Suprapubic skin (tissue), 4 donors: ENCODE data around the gene MKLN1. TPM values are rescaled to one million over a fixed set of nuclear protein-coding genes. Genes with fewer than 3 reads are reported as not detected.

Source experiments
- DNase-seq, 2 donors: peaks; one replicate each; pipeline ENCODE4 v3.0.0-alpha.2; 2019; ENCODE audit warnings: low spot score in 2 of 2
- H3K27ac ChIP-seq: fragments of 200-600 bp; sonication (generic); one replicate; pipeline ENCODE4 v1.5.1; 2019
- H3K27me3 ChIP-seq: fragments of 200-600 bp; sonication (generic); one replicate; pipeline ENCODE4 v1.5.1; 2019
- H3K36me3 ChIP-seq: fragments of 200-600 bp; sonication (generic); one replicate; pipeline ENCODE4 v1.5.1; 2019
- H3K4me1 ChIP-seq: fragments of 200-600 bp; sonication (generic); one replicate; pipeline ENCODE4 v1.5.1; 2019
- H3K4me3 ChIP-seq: fragments of 200-600 bp; sonication (generic); one replicate; pipeline ENCODE4 v1.5.1; 2019; ENCODE audit warnings: mild to moderate bottlenecking
- H3K9me3 ChIP-seq: fragments of 200-600 bp; sonication (generic); one replicate; pipeline ENCODE4 v1.5.1; 2019
- EP300 ChIP-seq: sonication (generic); formaldehyde crosslinking; IDR thresholded peaks from one replicate; pipeline ENCODE4 v1.6.1; 2017; ENCODE audit warnings: antibody characterized with exemption
- POLR2A ChIP-seq, 2 donors: fragments of 450-650 bp; IDR thresholded peaks; one replicate each; pipeline ENCODE4 v1.6.1; 2017; ENCODE audit warnings: antibody characterized with exemption in 2 of 2, mild to moderate bottlenecking in 2 of 2, moderate library complexity in 2 of 2
- POLR2AphosphoS5 ChIP-seq, 3 donors: sonication (generic); formaldehyde crosslinking; IDR thresholded peaks; one replicate each; pipeline ENCODE4 v1.6.1; 2017; ENCODE audit warnings: antibody characterized with exemption in 3 of 3
- WGBS: methylation state at CpG from one replicate; pipeline ENCODE4 v1.1.5; 2018; 5-methylcytosine and 5-hydroxymethylcytosine counted together
- total RNA-seq, 4 donors: library from RNA; depleted of rRNA; stranded (reverse); fragments of >200 nt; gene quantifications; one replicate each; pipeline ENCODE4 v1.1.0, GENCODE V29; 2016
- TF ChIP-seq, protein P1 (sequence below), 2 donors: fragments of 200-600 bp in 1 of 2; fragments of 450-650 bp in 1 of 2; sonication (generic) in 1 of 2; IDR thresholded peaks; one replicate each; pipeline ENCODE4 v1.5.1; 2016 to 2019; ENCODE audit warnings: antibody characterized with exemption in 2 of 2, mild to moderate bottlenecking in 1 of 2, moderate library complexity in 1 of 2

The MKLN1 gene
- total RNA-seq, 4 donors from 2014 or later: 32.9 to 76.0 (median 39.9) TPM

DNA sequence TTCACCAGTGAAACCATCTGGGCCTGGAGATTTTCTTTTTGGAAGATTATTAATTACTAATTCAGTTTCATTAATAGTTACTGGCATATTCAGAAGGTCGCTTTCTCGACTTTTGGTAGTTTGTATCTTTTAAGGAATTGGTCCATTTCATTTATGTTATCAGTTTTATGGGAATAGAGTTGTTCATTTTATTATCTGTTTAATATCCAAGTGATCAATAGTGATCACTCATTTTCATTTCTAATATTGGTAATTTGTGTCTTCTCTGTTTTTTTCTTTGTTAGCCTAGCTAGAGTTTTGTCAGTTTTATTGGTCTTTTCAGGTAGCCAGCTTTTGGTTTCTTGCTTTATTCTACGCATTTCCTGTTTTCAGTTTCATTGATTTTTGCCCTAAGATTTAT is 31.0 kb downstream of the MKLN1 start:
- no peaks in the 10 kb centered on the region for H3K36me3 ChIP-seq
- H3K27ac ChIP-seq: no peak overlapping the region
- TF ChIP-seq POLR2AphosphoS5 (IDR thresholded peaks at IDR 0.05): no peak
- no peak for TF ChIP-seq POLR2A (IDR thresholded peaks at IDR 0.05)
- TF ChIP-seq, protein P1, sequence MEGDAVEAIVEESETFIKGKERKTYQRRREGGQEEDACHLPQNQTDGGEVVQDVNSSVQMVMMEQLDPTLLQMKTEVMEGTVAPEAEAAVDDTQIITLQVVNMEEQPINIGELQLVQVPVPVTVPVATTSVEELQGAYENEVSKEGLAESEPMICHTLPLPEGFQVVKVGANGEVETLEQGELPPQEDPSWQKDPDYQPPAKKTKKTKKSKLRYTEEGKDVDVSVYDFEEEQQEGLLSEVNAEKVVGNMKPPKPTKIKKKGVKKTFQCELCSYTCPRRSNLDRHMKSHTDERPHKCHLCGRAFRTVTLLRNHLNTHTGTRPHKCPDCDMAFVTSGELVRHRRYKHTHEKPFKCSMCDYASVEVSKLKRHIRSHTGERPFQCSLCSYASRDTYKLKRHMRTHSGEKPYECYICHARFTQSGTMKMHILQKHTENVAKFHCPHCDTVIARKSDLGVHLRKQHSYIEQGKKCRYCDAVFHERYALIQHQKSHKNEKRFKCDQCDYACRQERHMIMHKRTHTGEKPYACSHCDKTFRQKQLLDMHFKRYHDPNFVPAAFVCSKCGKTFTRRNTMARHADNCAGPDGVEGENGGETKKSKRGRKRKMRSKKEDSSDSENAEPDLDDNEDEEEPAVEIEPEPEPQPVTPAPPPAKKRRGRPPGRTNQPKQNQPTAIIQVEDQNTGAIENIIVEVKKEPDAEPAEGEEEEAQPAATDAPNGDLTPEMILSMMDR (IDR thresholded peaks at IDR 0.05): no peak
- TF ChIP-seq EP300: no peak
- no peak overlapping the region for H3K4me3 ChIP-seq
- 95% methylated on average over 3 of the region's 3 CpGs for whole genome bisulfite sequencing
- peaks cover 64% of the 10 kb centered on the region for H3K4me1 ChIP-seq
- no peaks in the 10 kb centered on the region for H3K27me3 ChIP-seq
- no peaks in the 10 kb centered on the region for H3K9me3 ChIP-seq
- DNase-seq: no peak

DNA sequence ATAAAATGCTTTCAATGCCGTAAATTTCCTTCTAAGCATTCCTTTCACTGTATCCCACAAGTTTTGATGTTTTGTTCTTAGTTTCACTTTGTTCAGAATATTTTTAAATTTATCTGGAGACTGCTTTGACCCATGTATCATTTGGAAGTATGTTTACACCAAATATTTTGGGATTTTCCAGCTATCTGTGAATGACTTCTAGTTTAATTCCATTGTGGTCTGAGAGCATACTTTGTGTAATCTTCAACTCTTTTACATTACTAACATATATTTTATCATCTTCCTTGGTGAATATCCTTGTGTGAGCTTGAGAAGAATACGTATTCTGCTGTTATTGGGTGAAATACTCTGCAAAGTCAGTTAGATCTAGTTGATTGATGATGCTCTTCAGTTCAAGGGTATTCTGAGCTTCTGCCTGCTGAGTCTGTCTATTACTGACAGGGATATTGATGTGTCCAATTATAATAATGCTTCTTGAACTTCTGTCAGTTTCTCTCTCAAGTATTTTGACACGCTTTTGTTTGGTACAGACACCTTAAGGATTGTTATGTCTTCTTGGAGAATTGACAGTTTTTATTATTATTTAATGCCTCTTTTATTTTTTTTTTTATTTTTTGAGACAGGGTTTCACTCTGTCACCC is 31.6 kb downstream of the MKLN1 start:
- no peak overlapping the region for H3K27ac ChIP-seq
- DNase-seq: no peak
- H3K36me3 ChIP-seq: no peaks in the 10 kb centered on the region
- H3K4me3 ChIP-seq: no peak overlapping the region
- H3K27me3 ChIP-seq: no peaks in the 10 kb centered on the region
- TF ChIP-seq, protein P1 (IDR thresholded peaks at IDR 0.05): no peak
- TF ChIP-seq POLR2AphosphoS5 (IDR thresholded peaks at IDR 0.05): no peak
- TF ChIP-seq EP300: no peak
- TF ChIP-seq POLR2A (IDR thresholded peaks at IDR 0.05): no peak
- H3K9me3 ChIP-seq: no peaks in the 10 kb centered on the region
- H3K4me1 ChIP-seq: peaks cover 71% of the 10 kb centered on the region
- WGBS: 85% methylated on average over 3 of the region's 3 CpGs

DNA sequence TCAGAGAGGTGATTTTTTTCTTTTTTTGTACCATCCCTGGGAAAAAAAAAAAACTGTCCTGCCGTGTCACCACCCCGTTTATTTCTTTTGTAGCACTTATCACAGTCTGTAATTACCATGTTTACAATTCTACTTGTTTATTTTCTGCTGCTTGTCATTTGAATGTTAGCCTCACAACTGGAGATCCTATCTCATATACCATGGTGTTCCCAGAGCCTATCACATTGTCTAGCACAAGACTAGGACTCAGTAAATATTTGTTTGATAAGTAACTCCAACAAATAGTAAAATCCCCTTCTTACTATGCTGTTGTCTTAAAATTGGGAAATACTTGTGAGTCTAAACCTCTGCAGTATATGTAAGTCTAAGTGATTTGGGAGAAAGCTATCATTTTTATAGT is 36.0 kb downstream of the MKLN1 start:
- Histone ChIP-seq H3K4me3 (no peak overlapping the region), H3K27me3 (no peaks in the 10 kb centered on the region), H3K36me3 (no peaks in the 10 kb centered on the region), H3K4me1 (peaks cover 61% of the 10 kb centered on the region), H3K9me3 (no peaks in the 10 kb centered on the region), H3K27ac (no peak overlapping the region)
- 55% methylated on average over 2 of the region's 2 CpGs for WGBS
- no peak for DNase-seq
- TF ChIP-seq POLR2A (IDR thresholded peaks at IDR 0.05) (no peak), POLR2AphosphoS5 (IDR thresholded peaks at IDR 0.05) (no peak), EP300 (no peak)
- TF ChIP-seq, protein P1 (IDR thresholded peaks at IDR 0.05): no peak

DNA sequence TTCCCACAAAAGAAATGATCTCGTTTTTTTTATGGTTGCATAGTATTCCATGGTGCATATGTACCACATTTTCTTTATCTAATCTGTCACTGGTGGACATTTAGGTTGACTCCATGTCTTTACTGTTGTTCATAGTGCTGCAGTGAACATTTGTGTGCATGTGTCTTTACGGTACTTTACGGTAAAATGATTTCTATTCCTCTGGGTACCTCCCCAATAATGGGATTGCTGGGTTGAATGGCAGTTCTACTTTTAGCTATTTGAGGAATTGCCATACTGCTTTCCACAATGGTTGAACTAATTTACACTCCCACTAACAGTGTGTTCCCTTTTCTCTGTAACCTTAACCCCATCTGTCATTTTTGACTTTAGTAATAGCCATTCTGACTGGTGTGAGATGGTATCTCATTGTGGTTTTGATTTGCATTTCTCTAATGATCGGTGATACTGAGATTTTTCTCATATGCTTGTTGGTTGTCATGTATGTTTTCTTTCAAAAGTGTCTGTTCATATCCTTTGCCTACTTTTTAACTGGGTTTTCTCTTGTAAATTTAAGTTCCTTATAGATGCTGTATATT is 37.2 kb downstream of the MKLN1 start:
- H3K9me3 ChIP-seq: no peaks in the 10 kb centered on the region

DNA sequence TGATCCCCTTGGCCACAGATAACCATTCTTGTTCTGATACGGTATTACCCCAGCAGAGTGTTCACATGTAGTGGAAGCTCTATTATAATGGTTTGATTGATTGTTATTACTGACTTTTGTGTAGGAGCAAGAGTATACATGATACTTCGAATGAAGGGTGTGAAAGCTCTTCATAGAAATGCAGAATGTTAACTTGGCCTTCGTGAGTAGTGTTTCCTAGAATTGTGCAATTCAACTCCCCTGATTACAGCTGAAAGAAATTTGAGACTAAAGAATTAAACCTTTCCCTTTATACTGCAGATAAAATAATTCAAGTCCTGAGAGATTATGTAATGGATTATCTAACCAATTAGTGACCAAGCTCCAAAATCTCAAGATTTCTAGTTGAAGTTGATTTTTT is 38.2 kb downstream of the MKLN1 start:
- TF ChIP-seq, protein P1 (IDR thresholded peaks at IDR 0.05): no peak
- H3K4me1 ChIP-seq: peaks cover 50% of the 10 kb centered on the region
- no peaks in the 10 kb centered on the region for H3K9me3 ChIP-seq
- no peaks in the 10 kb centered on the region for H3K36me3 ChIP-seq
- no peak overlapping the region for H3K4me3 ChIP-seq
- H3K27me3 ChIP-seq: no peaks in the 10 kb centered on the region
- DNase-seq: no peak
- no peak overlapping the region for H3K27ac ChIP-seq
- WGBS: 42% methylated on average over 3 of the region's 3 CpGs

More for the DNA sequence above, 37.2 kb downstream of the MKLN1 start:
- H3K27ac ChIP-seq: no peak overlapping the region
- TF ChIP-seq, protein P1 (IDR thresholded peaks at IDR 0.05): no peak
- TF ChIP-seq POLR2AphosphoS5 (IDR thresholded peaks at IDR 0.05) (no peak), EP300 (no peak), POLR2A (IDR thresholded peaks at IDR 0.05) (no peak)
- WGBS: 87% methylated on average over 4 of the region's 4 CpGs
- H3K36me3 ChIP-seq: no peaks in the 10 kb centered on the region
- H3K4me3 ChIP-seq: no peak overlapping the region
- DNase-seq: no peak
- peaks cover 54% of the 10 kb centered on the region for H3K4me1 ChIP-seq
- no peaks in the 10 kb centered on the region for H3K27me3 ChIP-seq
